Neural cell (in vitro differentiated cells): Measurements from ENCODE around the gene BCAS1. TPM values are rescaled to one million over a fixed set of nuclear protein-coding genes. Genes with fewer than 3 reads are reported as not detected.

Experiments
- H2AFZ ChIP-seq: fragments of 200-600, 300-800 bp; sonication (generic), shearing (Covaris generic); 2 replicates; pipeline ENCODE4 v1.6.0; 2014; ENCODE audit warnings: low read depth, mild to moderate bottlenecking, antibody characterized with exemption, low read length, moderate library complexity
- H3F3A ChIP-seq: fragments of 200-600 bp; shearing (Covaris generic); 2 replicates; pipeline ENCODE4 v1.6.1; 2016; ENCODE audit warnings: mild to moderate bottlenecking, moderate library complexity, mixed read lengths, antibody characterized with exemption, low read length; ENCODE audit not compliant: insufficient read depth, poor library complexity, severe bottlenecking
- H3K27ac ChIP-seq: fragments of 200-600, 300-800 bp; sonication (generic), shearing (Covaris generic); 2 replicates; pipeline ENCODE4 v1.5.1; 2014; ENCODE audit warnings: mild to moderate bottlenecking, low read length, moderate library complexity
- H3K27me3 ChIP-seq: fragments of 300-800, 200-600 bp; sonication (generic), shearing (Covaris generic); 2 replicates; pipeline ENCODE4 v1.6.0; 2014; ENCODE audit warnings: mild to moderate bottlenecking, low read depth, low read length, moderate library complexity; ENCODE audit not compliant: insufficient read depth
- H3K36me3 ChIP-seq: fragments of 300-800, 200-600 bp; sonication (generic), shearing (Covaris generic); 2 replicates; pipeline ENCODE4 v1.5.1; 2014; ENCODE audit warnings: mild to moderate bottlenecking, antibody characterized with exemption, low read length, moderate library complexity; ENCODE audit not compliant: insufficient read depth
- H3K4me2 ChIP-seq: fragments of 300-800, 200-600 bp; sonication (generic), shearing (Covaris generic); 2 replicates; pipeline ENCODE4 v1.6.0; 2014; ENCODE audit warnings: mild to moderate bottlenecking, low read length
- H3K4me3 ChIP-seq: fragments of 300-800, 200-600 bp; sonication (generic), shearing (Covaris generic); 2 replicates; pipeline ENCODE4 v1.5.1; 2014; ENCODE audit warnings: mild to moderate bottlenecking, low read length, moderate library complexity
- H3K79me2 ChIP-seq: fragments of 200-600 bp; shearing (Covaris generic); replicated peaks from 2 replicates; pipeline ENCODE4 v1.6.0; 2014; ENCODE audit warnings: mild to moderate bottlenecking, low read length, moderate library complexity; ENCODE audit not compliant: insufficient read depth
- H3K9ac ChIP-seq: fragments of 300-800, 200-600 bp; sonication (generic), shearing (Covaris generic); 2 replicates; pipeline ENCODE4 v1.6.1; 2016; ENCODE audit warnings: mild to moderate bottlenecking, low read length, mixed read lengths
- H3K9me2 ChIP-seq: fragments of 200-600 bp; shearing (Covaris generic); 2 replicates; pipeline ENCODE4 v1.6.1; 2016; ENCODE audit warnings: mild to moderate bottlenecking, low read length, mixed read lengths; ENCODE audit not compliant: insufficient read depth
- H3K9me3 ChIP-seq: fragments of 200-600, 300-800 bp; sonication (generic), shearing (Covaris generic); 2 replicates; pipeline ENCODE4 v1.6.1; 2016; ENCODE audit warnings: mild to moderate bottlenecking, mixed run types, low read length, moderate library complexity, mixed read lengths
- H4K20me1 ChIP-seq: fragments of 200-600 bp; shearing (Covaris generic); 2 replicates; pipeline ENCODE4 v1.6.1; 2016; ENCODE audit warnings: mild to moderate bottlenecking, mixed run types; ENCODE audit not compliant: insufficient read depth
- EP300 ChIP-seq: fragments of 450-650 bp; conservative IDR thresholded peaks from 2 replicates; pipeline ENCODE4 v1.6.1; 2014; ENCODE audit warnings: antibody characterized with exemption, mild to moderate bottlenecking, moderate library complexity; ENCODE audit not compliant: poor library complexity, severe bottlenecking
- EZH2 ChIP-seq: fragments of 200-600, 300-800 bp; shearing (Covaris generic), sonication (generic); IDR thresholded peaks from 2 replicates; pipeline ENCODE4 v1.6.1; 2014; ENCODE audit warnings: antibody characterized with exemption, low read length, borderline replicate concordance, mild to moderate bottlenecking; ENCODE audit not compliant: insufficient read depth, poor library complexity, severe bottlenecking
- MXI1 ChIP-seq: fragments of 450-650 bp; conservative IDR thresholded peaks from 2 replicates; pipeline ENCODE4 v1.6.1; 2014; ENCODE audit warnings: antibody characterized with exemption, mild to moderate bottlenecking; ENCODE audit not compliant: poor library complexity, severe bottlenecking
- POLR2AphosphoS5 ChIP-seq: IDR thresholded peaks from 2 replicates; pipeline ENCODE4 v1.6.1; 2012
- RAD21 ChIP-seq: fragments of 450-650 bp; conservative IDR thresholded peaks from 2 replicates; pipeline ENCODE4 v1.6.1; 2014; ENCODE audit warnings: antibody characterized with exemption, mild to moderate bottlenecking, moderate library complexity
- REST ChIP-seq: IDR thresholded peaks from 2 replicates; pipeline ENCODE4 v1.6.1; 2012; ENCODE audit warnings: borderline replicate concordance
- SMC3 ChIP-seq: fragments of 450-650 bp; conservative IDR thresholded peaks from 2 replicates; pipeline ENCODE4 v1.6.1; 2014; ENCODE audit warnings: antibody characterized with exemption, mild to moderate bottlenecking, moderate library complexity; ENCODE audit not compliant: poor library complexity
- TAF1 ChIP-seq: IDR thresholded peaks from 2 replicates; pipeline ENCODE4 v1.6.1; 2012; ENCODE audit warnings: low read depth
- polyA minus RNA-seq: library from RNA; depleted of rRNA, polyadenylated mRNA; stranded (reverse); fragments of >200 nt; gene quantifications from 2 replicates; pipeline ENCODE4 v1.2.3, GENCODE V29; 2014
- polyA plus RNA-seq: library from polyadenylated mRNA; depleted of rRNA; stranded (reverse); fragments of >200 nt; gene quantifications from 2 replicates; pipeline ENCODE4 v1.2.3, GENCODE V29; 2014
- TF ChIP-seq, protein P1 (sequence below): fragments of 450-650 bp; IDR thresholded peaks from 2 replicates; pipeline ENCODE4 v1.5.1; 2014; ENCODE audit warnings: antibody characterized with exemption, mild to moderate bottlenecking, moderate library complexity; ENCODE audit not compliant: poor library complexity, severe bottlenecking

Gene BCAS1, protein sequence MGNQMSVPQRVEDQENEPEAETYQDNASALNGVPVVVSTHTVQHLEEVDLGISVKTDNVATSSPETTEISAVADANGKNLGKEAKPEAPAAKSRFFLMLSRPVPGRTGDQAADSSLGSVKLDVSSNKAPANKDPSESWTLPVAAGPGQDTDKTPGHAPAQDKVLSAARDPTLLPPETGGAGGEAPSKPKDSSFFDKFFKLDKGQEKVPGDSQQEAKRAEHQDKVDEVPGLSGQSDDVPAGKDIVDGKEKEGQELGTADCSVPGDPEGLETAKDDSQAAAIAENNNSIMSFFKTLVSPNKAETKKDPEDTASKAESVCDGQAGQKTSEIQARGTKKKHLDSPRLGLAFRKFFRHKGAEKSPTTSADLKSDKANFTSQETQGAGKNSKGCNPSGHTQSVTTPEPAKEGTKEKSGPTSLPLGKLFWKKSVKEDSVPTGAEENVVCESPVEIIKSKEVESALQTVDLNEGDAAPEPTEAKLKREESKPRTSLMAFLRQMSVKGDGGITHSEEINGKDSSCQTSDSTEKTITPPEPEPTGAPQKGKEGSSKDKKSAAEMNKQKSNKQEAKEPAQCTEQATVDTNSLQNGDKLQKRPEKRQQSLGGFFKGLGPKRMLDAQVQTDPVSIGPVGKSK
- polyA plus RNA-seq (not detected in 2 replicates), polyA minus RNA-seq (not detected in 2 replicates)

DNA sequence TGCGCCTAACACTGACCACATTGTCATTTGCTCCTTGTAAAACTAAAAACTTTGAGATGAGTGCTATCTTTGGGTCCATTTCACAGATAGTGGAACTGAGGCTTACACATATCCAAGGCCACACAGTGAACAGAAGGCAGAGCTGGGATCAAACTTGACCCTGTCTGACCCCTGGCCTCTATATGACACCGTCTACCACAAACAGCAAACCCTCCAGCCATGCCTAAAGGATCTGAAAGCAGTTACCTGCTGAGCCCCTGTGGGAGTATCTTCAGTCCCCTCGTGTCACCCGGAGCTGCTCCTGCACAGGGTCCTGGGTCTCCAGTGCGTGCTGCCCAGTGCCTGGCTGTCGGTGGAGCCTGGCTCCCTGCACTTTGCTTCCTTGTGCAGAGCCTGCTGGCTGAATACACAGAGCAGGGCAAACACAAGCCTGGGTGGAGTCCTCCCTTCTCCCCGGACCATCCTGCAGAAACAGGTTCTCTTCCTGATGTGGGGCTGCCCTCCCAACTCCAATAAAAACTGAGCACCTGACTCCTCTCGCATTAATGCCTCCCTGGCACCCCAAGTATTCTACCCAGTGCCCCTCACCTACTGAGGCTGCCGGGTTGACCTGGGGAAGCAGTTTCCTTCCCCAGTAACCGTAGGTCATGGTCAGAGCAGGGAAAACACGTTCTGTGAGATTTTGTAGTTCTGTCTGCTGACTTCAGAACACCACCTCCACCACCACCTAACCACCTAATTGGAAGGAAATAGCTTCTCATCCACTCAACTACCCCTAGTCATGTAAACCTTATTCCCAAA, at the start of gene BCAS1:
BCAS1 (minus strand) TSS at position 408 of the 801 bp plus-strand sequence. CDS start 11,876 bp downstream, outside the sequence.
- Histone ChIP-seq H3K4me3 (no peak within 1 kb of the TSS), H2AFZ (no peak within 1 kb of the TSS), H3K27ac (no peak within 1 kb of the TSS), H3K9me3 (no peaks in the 10 kb centered on the region), H3K9me2 (no peaks in the 10 kb centered on the region), H3K4me2 (no peak within 1 kb of the TSS), H3K9ac (no peak within 1 kb of the TSS), H3K79me2 (no peaks in the 10 kb centered on the region), H3F3A (no peaks in the 10 kb centered on the region), H3K36me3 (no peaks in the 10 kb centered on the region), H4K20me1 (no peaks in the 10 kb centered on the region), H3K27me3 (no peaks in the 10 kb centered on the region)
- TF ChIP-seq RAD21 = no peak
- TF ChIP-seq REST = no peak
- TF ChIP-seq, protein P1, sequence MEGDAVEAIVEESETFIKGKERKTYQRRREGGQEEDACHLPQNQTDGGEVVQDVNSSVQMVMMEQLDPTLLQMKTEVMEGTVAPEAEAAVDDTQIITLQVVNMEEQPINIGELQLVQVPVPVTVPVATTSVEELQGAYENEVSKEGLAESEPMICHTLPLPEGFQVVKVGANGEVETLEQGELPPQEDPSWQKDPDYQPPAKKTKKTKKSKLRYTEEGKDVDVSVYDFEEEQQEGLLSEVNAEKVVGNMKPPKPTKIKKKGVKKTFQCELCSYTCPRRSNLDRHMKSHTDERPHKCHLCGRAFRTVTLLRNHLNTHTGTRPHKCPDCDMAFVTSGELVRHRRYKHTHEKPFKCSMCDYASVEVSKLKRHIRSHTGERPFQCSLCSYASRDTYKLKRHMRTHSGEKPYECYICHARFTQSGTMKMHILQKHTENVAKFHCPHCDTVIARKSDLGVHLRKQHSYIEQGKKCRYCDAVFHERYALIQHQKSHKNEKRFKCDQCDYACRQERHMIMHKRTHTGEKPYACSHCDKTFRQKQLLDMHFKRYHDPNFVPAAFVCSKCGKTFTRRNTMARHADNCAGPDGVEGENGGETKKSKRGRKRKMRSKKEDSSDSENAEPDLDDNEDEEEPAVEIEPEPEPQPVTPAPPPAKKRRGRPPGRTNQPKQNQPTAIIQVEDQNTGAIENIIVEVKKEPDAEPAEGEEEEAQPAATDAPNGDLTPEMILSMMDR = no peak
- no peak for TF ChIP-seq EZH2
- no peak for TF ChIP-seq SMC3
- no peak for TF ChIP-seq EP300

- Histone ChIP-seq H3K9me2 (no peaks in the 10 kb centered on the region), H3K4me2 (no peak overlapping the region), H2AFZ (no peak overlapping the region), H3K36me3 (no peaks in the 10 kb centered on the region), H3K9ac (no peak overlapping the region), H3K4me3 (no peak overlapping the region), H3F3A (no peaks in the 10 kb centered on the region), H3K9me3 (no peaks in the 10 kb centered on the region), H4K20me1 (no peaks in the 10 kb centered on the region), H3K79me2 (no peaks in the 10 kb centered on the region), H3K27me3 (no peaks in the 10 kb centered on the region), H3K27ac (no peak overlapping the region)
- no peak for TF ChIP-seq REST
- no peak for TF ChIP-seq MXI1
- TF ChIP-seq RAD21 = no peak
- TF ChIP-seq EZH2 = no peak
- TF ChIP-seq TAF1 = no peak
- TF ChIP-seq, protein P1 = no peak
- TF ChIP-seq EP300 = no peak
- TF ChIP-seq SMC3 = no peak
- no peak for TF ChIP-seq POLR2AphosphoS5
Measured at GRCh38 chr20:54119744-54120143, 49.4 kb upstream of the BCAS1 start.
